GM19468 (cell line): Measurements from ENCODE around the gene RUSC2.
"Not testable (repeated sequence)": the region's sequence is repeated elsewhere in the genome, so short reads cannot be mapped to it uniquely, and the experiment has no call there.

Source experiments
- ATAC-seq: cut with Tn5 transposase; IDR thresholded peaks from one replicate; pipeline ENCODE4 v1.9.1; 2021; ENCODE audit warnings: mild to moderate bottlenecking, moderate library complexity, moderate number of reproducible peaks; ENCODE audit not compliant: unreplicated experiment; ENCODE audit errors: extremely low read depth

The RUSC2 gene

GRCh38 chr9:35521708-35522107 is 31.8 kb downstream of the RUSC2 start:
- no peak for ATAC-seq

GRCh38 chr9:35522187-35522586 is 32.3 kb downstream of the RUSC2 start:
- no peak for ATAC-seq

- no peak for ATAC-seq
Observed at GRCh38 chr9:35522700-35523099, 32.8 kb downstream of the RUSC2 start.

GRCh38 chr9:35523556-35523955 is 33.6 kb downstream of the RUSC2 start:
- not testable (repeated sequence) for ATAC-seq

DNA sequence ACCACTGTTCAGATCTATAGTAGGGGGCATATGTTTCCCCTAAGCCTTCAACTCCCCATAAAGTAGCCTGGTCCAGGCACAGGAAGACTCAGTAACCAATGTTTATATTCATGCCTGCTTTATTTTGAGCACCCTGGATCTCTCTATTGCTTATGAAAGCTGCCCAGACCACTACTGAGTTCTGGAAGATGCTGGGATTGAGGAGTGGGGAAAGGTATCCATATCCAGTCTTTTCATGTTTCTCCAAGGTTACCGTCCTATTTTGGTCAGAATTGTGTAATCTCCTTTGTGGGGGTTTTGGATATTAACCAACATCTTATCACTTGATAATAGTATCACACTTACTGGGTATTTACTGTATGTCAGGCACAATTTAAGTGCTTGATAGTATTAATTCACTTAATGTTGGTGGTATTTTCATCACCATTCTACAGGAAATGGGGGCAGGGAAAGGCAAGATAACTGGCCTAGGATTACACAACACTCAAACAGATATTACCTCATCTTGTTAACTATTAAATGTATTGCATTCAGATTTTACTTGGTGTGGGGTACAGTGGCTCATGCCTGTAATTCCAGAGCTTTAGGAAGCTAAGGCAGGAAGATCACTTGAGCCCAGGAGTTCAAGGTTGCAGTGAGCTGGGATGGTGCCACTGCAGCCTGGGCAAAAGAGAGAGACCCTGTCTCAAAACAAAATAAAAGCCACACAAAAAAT is 36.3 kb downstream of the RUSC2 start:
- no peak for ATAC-seq

- no peak for ATAC-seq
Observed at GRCh38 chr9:35529161-35529823, 39.4 kb downstream of the RUSC2 start.

GRCh38 chr9:35533398-35533797 is 43.5 kb downstream of the RUSC2 start:
- ATAC-seq, result no peak

- not testable (repeated sequence) for ATAC-seq
Observed at GRCh38 chr9:35534921-35535320, 45.0 kb downstream of the RUSC2 start.

DNA sequence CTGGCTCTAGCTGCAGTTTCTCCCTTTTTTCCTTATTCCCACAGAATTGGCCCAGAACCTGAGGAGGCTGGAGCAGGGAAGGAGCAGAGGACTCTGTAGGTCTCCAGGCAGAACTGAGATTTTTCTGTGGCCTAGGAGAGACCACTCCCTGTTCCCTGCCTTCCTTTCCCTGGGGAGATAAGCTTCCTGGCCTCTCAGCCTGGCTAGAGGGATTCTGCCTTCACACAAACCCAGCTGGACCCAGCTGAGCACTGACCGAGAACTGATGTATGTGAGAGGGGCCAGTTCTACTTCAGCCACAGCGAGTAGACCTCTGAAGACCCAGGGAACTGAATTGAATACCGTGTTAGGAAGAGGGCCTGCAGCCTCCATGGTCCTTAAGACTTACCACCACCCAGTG is 48.0 kb downstream of the RUSC2 start:
- ATAC-seq, result no peak

DNA sequence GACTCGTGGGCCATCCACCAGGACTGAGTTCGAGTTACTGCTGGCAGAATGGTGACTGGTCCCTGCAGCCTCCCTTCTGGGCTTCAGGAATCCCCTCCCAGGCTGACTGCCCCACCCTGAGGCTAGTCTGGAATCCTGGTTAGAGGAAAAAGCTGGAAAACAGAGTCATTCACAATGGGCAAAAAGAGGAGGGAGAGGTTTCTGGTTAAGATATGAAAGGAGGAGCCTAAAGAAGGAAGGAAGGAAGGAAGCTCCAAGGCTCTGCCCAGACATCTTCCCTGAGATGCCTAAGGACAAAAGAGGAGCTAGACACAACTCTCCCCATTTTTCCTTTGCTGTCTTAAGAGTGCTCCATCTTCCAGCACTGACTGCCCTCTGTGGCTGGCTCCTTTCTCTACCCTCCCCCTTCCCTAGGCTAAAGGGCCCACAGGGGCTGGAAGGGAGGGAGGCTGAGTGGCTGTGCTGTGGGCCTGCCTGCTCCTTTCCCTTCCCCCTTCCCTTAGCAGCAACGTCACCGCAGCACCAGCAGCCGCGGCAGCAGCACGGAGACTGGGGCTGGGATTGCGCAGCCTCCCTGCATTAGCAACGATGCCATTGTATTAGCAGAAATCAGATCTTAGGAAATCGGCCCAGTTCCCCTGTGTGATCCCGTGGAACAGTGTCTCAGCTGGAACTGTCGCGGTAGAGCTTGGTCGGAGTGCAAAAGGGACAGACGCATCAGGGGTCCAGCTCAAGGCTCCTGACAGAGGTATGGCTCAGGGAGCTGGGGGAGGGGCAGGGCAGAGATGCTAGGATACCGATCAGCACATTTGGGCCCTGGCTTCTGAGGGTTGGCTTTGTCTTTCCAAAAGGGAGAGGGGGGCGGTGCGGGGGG is 48.7 kb downstream of the RUSC2 start:
- no peak for ATAC-seq
